Stimulated activated CD4-positive, alpha-beta T cell treated with anti-CD3 and anti-CD28 coated beads, TNF-alpha, amount 100 ng/mL, for 24 hours (primary cell): ENCODE results near the gene HOXB3.

Source experiments
- DNase-seq, 3 experiments: peaks; one replicate each; pipeline ENCODE4 v3.0.0-alpha.2; 2020; ENCODE audit warnings: low read depth in 3 of 3

The HOXB3 gene

DNA sequence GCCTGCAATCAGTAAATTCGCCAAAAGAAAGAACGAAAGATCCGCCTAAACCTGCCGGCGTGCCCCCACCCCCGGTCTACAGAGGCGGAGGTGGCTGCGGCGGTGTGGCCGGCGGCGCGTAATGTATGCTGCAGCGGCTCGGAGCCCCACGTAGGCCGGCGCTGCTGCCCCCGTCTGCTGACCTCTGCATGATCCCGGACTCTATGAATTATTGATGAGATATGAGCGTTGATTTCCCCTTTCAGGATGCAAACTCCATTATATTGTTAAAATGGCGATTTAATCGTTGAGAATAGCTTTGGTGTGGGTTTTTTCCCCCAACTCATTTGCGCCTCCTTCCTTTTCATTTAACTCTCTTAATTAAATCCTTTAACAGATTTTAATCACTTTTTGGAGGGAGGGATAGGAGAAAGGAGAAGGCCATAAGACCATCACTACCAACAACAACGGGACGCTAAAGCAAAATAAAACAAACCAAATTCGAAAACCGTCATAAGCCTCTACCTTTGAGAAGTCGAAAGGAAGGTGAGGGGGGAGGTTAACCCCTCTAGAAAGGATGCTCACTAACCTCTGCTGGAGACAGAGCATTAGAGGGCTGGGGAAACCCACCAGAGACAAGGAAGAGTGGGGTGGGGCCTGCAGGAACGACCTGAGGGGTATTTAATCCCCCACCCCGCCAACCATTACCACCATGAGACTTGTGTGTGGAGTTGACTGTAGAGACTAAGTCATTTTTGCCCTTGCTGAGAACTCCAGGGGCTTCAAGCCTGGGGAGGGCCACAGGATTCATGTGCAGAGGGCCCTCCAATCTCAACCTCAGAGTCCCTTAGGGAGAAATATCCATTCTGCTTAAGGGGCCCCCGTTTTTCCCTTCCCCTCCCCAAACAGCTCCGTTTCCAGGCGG, 3.4 kb downstream of the HOXB3 start:
- no peak for DNase-seq

DNA sequence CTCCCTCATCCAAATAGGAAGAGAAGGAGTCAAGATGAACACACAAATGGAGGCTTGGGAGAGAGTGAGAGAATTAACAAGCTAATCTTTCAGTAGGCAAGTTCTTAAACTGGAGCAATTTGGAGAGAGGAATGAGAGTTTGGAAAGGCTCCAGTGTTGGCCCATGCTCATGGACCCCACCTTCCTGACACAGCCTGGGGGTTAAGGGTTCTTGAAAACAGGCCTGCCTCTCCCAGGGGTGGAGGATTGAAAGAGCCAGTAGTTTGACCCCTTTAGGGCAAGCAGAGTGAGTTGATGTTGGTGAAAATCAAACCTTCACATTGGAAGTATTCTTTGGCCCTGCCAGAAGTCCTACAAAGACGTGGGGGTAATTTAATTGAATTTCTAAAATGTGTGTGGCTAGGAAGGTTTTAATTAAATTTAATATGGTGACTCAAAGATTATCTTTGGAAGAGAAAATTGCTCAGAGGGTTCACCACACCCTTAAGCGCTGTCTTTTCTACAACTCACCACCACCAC, 5.8 kb downstream of the HOXB3 start:
- DNase-seq, result no peak

DNA sequence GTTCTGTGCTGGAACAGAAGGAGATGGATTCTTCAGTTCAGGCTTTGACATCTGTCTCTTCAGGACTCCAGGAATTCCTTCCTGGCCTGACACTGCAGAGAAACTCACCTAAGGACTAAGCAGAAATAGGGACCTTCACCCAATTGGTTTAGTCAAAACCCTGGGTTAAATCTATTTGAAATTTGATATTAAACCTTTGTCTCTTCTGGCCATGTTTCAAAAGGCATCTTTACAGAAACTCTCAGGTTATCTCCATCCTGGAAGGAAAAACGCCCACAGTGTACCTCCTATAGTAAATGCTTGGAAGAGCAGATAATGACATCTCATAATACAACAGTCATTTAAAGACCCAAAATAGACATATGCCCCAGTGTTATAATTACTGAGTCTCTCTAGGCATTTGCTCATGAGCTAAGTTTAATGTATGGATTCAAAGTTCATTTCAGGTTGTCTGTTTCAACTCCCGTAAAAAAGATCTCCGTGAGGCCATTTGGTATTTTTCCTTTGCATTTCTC, 6.3 kb downstream of the HOXB3 start:
- DNase-seq, result no peak

DNA sequence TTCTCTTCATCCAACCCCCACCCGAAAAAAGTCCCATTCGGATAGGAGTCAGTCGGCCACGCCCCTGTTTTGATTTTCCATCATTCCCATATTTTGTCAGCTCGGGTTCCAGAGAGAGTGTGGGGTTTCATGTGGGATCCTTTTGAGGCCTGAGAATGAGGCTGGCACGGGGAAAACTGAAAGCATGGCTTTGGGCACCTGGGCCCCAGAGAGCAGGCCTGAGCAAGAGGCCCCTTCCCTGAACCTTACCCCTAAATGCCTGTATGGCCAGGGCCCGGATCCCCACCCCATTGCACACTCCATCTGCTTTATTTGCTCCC, 7.3 kb downstream of the HOXB3 start:
- no peak for DNase-seq

DNA sequence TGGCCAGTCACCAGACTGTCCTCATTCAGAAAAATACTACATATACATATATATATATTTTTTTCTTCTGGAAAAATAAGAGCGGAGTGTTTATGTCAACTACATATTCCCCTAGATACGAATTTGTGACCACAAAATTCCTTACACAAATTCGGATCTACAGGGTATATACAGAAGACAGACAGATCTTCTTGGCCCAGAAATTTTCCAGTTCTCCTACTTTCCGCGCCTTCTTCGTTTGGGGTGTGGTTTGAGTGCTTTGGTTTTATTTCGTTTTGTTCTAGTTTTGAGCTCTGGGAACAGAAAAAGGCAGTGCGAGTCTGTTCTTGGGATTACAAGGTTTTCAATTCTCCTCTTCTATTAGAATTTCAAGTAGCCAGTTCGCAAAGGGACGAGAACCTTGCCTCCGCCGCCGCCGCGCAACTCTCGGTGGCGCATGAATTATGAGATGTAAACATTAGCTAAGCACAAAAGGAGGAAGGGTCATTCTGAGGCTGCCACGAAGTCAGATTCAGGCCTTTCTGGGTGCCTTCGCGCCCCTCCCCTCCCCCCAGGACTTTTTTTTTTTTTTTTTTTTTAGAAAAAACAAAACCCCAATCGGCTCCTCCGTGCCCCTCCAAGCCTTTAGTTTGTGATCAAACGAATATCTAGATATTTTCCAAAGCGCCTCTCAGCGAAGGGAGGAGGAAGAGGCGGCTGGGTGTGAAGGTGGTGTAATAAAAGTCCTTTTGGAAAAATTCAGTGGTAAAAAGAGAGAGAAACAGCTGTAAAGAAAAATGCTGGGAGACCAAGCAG, 10.1 kb downstream of the HOXB3 start:
- no peak for DNase-seq

DNA sequence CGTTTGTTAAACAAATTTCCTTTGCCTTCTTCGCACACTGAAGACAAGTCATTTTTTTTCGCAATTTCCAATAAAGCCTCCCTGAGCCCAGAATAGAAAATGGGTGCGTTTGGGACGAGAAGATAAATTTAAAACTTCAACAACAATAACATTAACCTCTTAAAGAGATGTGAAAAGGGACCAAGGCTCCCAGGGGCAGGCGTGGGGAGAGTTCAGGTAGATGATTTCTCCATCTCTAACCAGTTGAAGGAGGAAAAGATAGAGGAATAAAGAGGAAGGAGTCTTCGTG, 10.6 kb downstream of the HOXB3 start:
- no peak for DNase-seq

DNA sequence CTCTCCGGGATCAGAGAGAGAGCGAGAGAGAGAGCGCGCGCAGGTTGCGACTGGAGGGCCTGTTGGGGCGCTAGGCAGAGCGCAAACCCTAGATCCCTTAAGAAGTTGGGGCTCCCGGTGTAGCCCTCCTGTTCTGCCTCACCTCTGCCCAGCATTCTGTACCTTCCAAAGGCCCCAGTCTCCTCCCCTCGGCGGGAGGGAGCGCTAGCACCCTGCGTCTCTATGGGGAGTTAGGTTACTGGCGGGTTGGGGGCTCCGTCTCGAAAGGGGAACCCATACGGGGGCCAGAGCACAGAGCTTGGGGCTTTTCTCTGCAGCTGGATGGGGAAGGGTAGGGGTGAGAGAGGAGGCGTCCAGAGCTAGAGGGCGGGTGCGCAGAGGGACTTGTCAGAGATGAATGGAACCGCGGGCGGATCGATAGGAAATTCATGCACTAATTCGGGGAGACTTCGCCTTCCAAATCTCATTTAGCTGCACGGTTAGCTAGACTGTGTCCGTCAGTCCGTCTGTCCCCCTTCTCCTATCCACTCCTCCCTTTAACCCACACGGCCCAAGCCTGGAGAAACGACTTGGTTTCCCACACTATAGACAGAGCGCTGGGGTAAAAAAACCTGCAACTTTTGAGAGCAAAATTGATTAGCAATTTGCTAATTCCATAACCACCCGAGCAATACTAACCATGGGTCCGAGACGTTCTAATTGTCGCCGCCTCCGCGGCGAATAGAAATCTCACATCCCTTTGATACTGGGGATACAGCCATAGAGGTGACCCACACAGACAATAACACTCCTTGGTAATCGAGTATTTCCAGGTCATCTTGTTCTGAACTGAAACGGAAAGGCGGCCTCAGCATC, 11.2 kb downstream of the HOXB3 start:
- DNase-seq, result no peak

DNA sequence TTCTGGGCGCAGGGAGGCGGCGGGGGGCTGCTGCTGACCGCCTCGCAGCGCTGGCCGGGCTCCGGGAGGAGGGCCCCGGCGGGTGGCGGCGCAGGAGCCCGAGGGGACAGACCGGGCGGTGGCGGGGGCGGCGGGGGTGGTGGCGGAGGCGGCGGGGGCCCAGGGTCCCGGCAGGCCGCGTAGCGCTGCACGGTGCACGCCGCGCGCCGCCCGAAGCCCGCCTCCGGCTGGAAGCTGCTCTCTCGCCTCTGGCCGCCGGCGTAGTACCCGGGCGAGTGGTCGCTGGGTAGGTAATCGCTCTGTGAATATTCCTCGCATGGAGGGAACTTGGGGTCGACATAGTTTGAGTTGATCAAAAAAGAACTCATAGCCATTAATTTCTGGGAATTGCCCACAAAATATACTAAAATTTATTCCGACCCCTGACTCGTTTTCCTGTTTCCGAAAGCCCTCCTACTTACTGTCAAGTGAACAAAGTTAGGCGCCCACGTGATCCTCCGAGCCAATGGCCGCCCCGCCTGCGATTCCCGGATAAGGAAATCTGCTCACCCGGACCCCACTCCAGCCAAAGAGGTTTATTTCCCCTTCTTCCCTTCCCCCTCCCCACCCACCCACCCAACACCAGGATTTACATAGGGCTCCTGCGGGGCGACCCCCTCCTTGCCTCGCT, 12.0 kb downstream of the HOXB3 start, which contains the start of gene HOXB4:
TSS of gene HOXB4 (minus strand) at position 405 of the 670 bp plus-strand sequence. CDS start at position 374, 31 bp downstream.
- peak; percentile 46 to 74 (median 52) for DNase-seq

DNA sequence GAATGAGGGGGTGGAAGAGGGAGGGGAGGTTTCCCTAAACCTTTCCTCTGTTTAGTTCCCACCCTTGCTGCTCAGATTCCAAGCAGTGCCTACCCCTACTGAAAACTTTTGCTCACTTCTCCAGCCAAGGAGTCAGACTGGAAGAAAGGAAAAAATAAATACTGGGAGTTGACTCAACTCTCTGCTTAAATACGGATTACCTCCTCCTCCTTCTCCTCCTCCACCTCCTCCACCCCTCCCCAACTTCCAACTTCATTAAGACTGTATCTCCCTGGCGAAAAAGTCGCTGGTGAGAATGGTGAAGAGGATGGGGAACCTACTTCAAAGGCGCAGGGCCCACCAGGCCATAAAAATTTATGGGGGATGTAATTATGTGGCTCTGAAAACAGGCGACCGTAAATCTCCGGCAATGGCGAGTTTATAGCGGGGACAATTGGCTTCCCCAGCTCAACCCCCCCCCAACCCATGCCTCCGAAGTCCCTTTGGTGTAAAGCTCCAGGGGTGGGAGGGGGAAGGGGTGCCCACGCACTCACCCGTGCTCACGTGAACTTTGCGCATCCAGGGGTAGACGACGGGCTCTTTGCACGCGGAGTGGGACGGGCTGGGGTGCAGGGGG, 12.6 kb downstream of the HOXB3 start:
- DNase-seq, result no peak

DNA sequence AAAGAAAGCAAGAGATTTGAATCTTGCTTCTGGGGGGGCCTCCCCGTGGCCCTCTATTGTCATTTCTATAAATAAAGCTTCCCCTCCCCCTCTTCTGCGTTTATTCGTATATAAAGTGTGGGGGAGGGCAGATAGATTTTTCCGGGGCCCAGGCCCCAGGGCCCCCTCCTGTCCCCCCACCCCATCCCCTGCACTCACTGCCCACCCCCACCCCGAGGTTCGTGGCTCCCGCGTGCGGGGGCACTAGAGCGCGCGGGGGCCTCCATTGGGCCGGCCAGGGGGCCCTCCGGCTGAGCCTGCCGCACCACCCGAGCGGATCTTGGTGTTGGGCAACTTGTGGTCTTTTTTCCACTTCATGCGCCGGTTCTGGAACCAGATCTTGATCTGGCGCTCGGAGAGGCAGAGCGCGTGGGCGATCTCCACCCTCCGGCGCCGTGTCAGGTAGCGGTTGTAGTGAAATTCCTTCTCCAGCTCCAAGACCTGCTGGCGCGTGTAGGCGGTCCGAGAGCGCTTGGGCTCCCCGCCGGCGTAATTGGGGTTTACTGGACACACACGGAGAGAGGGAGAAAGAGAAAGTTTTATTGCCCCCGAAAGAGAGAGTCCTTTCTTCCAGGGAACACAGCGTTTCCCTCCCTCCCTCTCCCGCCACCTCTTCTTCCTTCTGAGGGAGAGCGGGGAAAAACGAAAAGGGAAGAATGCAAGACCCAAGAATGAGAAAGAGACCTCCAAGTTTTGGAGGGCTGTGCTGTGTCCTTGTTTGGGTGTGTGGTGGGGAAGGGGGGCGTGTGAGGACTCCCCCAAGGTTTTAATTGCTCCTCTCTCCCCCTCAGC, 13.3 kb downstream of the HOXB3 start:
- DNase-seq, result no peak

DNA sequence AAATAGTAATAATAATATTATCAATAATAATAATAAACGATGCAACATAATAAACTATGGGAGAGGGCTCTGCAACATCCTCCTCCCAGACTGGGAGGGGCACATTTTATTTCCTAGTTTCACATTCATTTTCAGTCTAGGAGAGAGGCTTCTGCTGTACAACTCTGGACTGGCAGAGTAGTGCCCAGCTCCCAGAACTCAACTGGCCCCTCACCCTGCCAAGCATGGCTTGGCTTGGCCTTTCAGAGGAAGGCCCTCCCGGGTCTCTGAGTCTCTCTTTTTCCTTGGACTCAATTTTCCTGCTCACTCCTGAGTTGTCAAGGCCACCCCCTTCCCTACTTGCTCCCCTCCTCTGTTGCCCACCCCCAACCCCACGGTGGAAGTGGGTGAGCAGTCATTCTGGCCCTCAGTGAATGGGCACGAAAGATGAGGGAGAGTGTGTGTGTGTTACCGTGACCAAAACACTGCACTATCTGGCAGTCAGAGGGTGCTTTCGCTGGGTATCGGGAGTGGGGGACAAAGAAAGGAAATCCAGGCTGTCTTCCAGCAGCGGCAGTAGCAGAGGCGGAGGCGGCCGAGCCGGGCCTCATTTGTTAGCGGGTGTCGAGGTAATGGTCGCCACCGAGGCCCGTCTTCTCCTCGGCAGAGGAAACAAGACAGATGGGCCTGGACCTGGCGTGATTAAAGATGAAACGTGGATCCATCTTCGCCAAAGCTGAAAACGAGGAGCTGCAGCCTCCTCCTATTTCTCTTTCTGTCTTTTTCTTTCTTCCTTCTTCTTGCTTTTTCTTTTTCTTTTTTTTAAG, 14.2 kb downstream of the HOXB3 start:
- DNase-seq, result no peak

DNA sequence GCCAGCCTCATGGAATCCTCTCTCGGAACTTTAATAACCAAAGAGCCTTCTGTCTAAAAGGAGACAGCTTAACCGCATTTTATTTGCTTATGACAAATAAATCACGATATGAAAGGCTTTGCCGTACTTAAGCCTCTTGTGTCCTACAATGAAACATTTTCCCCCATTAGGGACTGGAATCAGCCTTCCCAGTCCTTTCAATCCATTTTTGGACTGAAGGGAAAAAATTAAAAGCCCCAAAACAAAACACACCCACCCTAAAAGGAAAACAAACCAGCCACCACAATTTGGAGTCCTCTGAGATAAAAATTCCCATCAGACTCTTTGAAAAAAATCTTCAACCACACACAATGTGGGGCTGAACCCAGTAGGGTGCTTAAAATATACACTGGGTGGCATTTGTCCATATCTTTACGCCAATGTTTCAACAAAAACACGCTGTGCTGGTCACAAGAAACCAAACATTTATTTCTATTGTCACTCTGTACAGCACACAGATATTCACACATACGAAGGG, 14.9 kb downstream of the HOXB3 start:
- DNase-seq, result no peak

DNA sequence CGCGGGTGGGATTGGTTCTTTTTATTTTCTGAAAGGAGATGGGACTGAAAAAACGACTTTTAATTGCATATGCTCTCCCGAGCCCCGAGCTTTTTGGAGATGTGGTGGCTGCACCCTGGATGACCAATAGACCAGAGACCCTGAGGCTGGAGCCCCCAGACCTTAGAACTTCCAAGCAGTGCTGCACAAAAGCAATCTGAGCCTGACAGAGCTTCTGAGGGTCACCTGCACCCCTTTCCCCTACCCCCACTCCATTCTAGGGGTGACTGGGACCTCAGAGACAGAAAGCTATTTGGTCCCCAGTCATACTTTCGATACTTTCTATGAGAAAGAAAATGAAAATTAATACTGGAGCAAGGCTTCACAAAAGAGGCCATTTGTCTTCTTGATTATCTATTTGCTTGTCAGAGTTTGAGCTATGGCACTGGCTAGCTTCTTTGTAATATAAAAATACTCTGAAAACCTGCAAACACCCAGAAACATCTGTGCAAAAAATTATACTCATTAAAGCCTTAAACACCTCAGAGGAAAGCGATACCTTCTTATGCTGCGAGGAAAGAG, 15.5 kb downstream of the HOXB3 start:
- no peak for DNase-seq

DNA sequence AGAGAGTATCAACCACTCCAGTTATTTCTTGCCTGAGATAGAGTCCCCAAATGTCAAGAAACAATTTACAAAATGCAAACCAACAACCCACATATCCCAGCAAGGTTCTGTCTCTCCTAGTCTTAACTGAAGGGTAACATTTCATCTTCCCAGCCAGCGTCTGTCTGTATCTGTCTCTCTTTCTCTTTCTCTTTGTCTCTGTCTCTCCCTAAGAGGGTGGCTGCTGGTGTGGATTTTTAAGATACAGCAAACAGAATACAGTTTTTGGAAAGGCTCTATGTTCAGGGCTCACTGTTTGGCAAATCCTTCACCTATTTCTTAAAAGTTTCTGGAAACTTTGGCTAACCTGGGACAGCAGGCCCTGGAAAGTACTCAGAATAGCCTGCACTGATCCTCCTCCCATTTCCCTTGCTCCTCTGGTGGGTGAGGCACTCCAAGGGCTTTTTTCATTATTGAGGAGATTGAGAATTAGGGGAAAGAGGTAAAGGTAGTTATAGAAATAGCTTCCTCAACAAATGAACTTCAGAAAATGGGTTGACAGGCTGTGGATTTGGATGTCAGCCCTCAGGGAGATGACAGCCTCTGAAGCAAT, 18.1 kb downstream of the HOXB3 start:
- no peak for DNase-seq

DNA sequence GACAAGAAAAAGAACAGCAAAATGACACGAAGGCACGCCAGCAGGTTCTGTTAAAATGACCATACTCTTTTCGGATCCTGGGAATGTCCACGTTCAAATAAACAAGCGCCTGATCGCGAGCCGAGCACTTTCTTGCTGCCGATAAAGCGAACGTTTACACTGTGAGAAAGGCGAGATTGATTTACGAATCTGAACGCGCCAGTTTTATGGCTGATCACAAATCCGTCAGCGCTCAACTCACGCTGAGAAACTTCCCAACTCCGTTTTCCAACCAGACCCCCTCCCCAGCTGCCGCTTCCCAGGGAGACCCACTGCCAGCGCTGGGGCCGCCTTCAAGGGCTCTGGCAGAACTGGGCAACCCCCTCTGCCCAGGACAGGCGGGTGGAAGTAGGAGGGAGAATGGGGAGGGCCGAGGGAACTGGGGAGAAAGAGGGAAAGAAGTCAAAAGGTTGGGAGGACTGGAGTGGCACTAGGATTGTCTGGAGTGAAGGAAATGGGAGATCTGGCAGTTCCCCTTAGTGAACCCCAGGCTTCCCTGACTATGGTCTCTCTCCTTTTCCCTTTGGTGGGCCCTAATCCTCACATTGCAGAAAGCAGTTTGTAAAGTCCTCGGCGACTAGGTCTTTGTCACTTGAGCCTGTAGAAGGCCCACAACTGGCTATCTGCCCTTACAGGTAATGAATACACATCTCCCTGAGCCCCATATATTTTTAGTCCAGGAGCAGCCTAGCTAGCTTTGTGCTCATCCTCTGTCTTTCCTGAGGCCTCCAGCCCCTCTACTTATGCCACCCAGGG, 18.8 kb downstream of the HOXB3 start:
- DNase-seq, result no peak

DNA sequence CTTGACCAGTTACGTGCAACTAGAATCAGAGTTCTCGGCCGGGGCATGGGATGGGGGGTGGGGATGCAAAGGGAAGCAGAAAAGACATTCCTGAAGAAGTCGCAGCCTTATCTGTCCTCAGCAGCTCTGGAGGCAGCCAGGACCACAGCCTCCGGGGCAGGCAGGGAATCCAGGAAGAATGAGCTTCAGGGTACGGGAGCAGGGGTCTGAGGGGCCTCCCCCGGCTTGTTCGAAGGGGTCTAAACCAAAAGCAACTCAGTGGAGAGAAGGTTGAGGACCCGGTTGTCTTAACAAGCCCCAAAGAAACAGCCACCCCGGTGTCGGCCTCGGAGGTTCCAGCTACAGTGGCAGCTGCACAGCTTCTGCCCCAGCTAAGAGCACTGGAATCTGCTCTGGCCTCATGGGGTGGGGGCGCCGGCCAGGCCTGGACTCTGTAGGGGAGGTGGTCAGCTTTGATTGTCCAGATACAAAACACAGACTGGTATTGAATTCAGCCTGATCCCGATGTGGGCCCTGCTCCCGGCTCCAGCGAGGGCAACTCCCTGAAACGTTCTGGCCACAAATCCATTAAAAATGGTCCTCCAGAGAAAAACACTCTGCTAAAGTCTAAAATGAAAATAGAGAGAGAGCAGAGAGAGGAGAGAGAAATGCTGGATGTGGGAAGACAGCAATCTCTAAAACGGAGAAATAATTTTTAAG, 19.6 kb downstream of the HOXB3 start:
- DNase-seq, result no peak
